HPDE6-E6E7 (cell line): ENCODE data around the gene ZNF785.
"Not testable (repeated sequence)": the region's sequence is repeated elsewhere in the genome, so short reads cannot be mapped to it uniquely, and the experiment has no call there.

Experiments used
- DNase-seq: peaks from one replicate; pipeline ENCODE4 v3.0.0; 2011; ENCODE audit warnings: missing footprints; ENCODE audit errors: extremely low spot score

Gene ZNF785

DNA sequence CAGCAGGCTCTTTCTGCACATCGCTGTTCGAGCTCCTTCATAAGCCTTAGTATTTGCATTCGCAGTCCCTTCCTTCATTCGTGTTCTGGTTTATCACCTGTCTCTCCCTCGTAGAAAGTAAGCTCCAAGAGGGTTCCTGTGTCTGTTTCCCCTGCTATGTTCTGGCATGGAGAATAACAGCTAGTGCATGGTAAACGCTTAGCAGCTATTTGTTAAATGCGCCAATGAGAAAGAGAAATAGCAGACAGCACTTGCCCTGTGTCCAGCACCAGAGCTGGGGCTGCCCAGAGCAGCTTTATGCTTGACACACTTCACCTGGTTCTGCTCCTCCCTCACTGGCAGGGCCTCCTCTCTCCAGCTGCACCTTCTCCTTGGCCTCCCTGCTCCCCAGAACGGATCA is 19.5 kb downstream of the ZNF785 start:
- no peak for DNase-seq

DNA sequence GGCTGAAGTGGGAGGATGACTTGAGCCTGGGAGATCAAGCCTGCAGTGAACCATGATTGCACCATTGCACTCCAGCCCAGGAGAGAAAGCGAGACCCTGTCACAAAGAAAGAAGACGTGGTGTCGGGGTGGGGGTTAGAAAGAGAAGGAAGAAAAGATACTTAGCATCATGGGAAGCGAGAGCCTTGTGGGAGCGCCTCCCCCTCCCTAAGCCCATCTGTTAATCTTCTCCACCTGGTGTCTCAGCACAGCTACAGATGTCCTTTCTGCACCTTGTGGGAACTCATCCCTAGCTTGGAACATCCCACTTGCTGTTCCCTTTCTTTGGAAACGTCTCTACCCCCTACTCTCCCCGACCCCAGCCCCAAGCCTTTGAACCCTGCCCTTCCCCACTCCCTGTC is 20.0 kb downstream of the ZNF785 start:
- DNase-seq: no peak

DNA sequence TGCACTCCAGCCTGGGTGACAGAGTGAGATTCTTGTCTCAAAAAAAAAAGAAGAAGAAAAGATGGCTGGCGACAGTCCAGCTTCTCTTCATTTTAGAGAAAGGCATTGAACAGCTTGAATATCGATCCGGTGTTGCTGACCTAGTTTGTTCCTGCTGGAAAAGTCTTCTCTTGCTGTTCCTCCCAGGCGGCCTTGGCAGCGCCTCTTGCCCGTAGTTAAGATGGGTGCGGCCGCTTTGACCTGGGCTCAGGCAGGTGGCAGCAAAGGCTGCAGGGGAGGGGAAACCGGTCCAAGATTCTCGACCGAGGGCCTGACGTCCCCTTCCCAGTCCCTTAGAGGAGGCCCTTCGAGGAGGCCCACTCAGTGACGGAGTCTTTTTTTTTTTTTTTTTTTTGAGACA is 23.5 kb downstream of the ZNF785 start:
- DNase-seq: no peak

DNA sequence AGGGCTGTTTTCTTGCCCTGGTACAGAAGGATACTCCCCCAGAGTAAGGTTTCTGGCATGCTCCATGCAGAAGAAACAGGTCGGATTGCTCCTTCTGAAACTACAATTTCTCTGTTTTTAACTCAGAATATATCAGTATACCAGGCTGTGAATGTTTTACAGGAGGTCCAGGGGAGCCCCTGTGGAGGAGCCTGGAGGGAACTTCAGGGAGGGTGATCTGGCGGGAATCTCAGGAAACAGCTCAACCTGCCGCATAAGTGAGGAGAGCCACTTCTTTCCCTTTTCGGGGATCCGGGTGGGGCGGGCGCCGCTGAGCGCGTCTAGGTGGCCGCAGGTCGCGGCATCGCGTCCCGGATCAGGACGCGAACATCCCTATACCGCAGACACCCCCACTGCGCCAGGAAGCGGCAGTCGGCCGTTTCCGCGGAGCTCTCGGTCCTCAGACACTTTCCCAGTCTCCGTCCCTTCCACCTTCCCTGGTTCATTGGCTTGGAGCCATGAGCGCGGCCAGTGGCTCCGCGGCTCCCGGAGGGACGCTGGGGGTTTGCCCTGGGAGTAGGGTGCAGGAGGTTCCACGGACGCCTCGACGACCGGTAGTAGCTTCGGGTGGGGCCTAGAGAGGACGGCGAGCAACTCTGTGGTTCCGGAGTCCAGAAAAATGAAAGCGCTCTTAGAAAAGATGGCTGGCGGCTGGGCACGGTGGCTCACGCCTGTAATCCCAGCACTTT is 24.2 kb downstream of the ZNF785 start:
- no peak for DNase-seq

DNA sequence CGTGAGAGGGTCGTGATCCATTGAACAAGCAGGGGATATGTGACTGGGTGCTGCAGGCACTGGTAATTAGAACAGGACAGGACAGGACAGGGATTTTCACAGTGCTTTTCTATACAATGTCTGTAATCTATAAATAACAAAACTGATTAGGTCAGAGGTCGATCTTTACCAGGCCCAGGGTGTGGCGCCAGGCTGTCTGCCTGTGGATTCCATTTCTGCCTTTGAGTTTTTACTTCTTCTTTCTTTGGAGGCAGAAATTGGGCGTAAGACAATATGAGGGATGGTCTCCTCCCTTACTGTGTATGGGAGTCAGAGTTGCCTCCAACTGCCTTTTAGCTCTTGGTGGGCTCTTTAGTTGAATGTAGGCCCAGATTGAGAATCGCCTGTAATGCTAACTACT is 25.8 kb downstream of the ZNF785 start:
- DNase-seq: no peak

DNA sequence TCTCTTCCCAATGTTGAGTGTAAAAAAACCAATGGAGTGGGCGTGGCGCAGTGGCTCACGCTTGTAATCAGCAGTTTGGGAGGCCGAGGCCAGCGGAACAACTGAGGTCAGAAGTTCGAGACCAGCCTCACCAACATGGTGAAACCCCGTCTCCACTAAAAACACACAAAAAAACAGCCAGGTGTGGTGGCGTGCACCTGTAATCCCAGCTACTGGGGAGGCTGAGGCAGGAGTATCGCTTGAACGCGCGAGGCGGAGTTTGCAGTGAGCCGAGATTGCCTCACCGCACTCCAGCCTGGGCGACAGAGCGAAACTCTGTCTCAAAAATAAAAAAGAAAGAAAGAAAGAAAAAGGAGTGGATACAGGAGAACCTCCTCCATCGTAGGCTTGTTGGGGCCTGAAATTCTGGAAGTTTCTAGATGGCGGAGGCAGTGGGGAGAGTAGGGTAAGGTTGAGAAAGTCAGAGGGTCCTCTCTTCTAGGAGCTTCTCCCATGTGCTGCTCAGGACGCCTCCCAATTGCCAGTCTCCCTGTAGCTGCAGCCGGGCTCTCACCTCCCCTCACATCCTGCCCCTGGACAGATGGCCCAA is 26.6 kb downstream of the ZNF785 start:
- DNase-seq: no peak

DNA sequence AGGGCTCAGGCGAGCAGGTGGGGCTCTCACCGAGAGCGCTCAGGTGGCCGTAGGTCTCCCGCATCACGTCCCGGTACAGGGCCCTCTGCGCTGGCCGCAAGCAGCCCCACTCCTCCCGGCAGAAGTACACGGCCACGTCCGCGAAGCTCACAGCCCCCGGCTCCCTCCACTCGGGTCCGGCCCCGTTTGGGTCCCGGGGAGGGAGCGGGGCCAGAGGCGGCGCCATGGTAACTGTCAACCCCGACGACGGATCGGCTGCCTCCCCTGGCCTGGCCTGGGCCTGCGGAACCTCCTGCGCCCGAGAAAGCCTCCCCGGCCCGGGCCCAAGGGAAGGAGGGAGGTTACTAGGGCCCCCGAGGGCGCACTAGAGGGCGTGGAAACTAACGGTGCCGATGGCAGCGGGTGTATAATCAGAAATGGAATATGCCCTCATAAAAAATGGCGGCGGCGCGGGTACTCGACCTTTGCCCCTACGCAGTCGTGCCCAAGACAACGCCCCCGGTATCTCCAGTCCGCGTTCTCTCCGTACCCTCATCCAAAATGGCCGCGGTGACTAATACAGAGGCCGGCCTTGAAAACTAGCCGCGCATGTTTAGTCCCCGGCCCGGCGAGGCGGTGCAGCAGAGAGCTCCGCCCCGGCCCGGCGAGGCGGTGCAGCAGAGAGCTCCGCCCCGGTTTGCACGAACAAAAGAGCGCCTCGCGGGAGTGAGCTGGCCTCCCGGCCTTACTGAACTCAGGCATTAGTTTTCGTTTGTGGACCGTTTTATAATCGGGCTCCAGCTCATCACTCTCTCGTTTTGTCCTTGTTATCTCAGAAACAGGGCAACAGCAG is 27.3 kb downstream of the ZNF785 start, which contains the start of gene ZNF764:
TSS of gene ZNF764 (minus strand) at position 418 of the 832 bp plus-strand sequence. CDS start at position 226, 192 bp downstream.
- peak; percentile 97 for DNase-seq

DNA sequence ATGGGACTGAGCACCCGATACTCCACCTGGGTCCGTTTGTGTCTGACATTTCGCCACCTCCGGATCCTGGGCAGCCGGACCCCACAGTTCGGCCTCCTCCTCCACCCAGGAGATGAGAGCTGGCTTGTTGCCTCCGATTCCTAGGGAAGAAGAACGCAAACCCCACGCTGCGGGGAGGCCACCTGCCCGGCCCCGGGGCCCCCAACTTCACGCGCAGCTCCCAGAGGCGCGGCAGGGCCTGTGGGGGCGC is 27.9 kb downstream of the ZNF785 start:
- DNase-seq: no peak

DNA sequence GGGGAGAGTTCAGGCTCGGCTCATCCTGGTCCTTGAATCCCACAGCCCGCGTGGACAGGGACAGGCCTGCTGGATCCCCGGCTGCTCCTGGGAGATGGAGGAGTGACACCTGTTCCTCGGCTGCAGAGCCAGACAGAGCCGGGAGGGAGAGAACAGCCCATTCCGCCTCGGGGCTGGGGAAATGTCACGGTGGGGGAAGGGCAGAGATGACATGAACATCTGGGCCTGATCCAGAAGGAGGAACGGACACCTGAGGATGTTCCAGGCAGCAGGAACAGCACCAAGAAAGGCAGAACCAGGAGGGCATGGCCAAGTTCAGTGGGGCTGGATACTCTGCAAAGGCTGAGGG is 29.4 kb downstream of the ZNF785 start:
- DNase-seq: no peak

DNA sequence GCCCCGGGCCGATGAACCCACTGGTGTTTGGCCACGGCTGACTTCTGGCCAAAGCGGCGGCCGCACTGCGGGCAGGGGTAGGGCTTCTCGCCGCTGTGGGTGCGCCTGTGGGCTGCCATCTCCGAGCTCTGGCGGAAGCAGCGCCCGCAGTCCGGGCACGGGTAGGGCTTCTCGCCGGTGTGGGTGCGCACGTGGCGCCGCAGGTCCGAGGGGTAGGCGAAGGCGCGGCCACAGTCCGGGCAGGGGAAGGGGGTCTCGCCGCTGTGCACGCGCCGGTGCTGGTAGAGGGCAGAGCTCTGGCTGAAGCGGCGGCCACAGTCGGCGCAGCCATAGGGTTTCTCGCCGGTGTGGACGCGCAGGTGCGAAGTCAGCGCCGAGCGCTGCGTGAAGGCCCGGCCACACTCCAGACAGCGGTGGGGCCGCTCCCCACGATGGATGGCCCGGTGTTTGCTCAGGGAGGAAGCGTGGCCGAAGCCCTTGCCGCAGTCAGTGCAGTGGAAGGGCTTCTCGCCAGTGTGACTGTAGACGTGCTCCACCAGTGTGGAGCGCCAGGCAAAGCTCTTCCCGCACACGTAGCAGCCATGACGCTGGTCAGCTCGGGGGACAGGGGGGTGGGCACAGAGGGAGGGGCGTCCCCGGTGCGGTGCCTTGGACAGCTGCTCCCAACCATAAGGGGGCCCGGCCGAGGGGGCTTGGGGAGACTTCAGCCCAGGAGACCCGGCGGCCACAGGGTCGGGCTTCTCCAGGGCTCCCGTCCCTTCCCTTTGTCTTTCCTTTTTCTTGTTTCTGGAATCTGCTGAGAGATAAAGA is 30.0 kb downstream of the ZNF785 start:
- DNase-seq: no peak

DNA sequence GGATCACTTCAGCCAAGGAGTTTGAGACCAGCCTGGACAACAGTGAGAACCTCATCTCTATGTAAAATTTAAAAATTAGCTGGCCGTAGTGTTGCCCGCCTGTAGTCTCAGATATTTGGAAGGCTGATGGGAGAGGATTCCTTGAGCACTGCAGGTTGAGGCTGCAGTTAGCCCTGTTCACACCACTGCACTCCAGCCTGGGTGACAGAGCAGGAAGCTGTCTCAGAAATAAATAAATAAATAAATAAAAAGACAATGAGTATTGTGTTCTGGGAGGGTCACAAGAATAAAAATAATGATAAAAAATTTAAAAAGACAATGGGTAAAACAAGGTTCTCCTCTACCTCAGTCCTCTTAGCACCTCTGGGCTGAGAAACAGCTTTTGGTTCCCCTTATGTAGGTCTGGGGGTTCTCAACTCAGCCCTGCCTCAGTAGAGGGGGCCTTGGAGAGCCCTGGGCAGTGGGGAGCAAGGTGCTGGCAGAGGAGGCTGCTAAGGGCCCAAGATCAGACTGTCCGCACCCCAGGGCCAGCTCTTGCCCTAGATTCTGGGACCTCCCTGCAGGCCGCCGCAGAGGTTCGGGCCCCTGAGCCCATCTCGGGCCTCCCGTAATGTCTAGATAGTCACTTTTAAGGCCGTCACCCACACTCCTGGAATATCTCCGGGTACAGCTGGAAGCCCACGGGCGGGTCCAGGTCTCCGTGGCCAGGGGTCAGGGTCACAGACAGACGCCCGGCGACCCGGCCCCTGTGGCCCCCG is 30.8 kb downstream of the ZNF785 start:
- DNase-seq: no peak

DNA sequence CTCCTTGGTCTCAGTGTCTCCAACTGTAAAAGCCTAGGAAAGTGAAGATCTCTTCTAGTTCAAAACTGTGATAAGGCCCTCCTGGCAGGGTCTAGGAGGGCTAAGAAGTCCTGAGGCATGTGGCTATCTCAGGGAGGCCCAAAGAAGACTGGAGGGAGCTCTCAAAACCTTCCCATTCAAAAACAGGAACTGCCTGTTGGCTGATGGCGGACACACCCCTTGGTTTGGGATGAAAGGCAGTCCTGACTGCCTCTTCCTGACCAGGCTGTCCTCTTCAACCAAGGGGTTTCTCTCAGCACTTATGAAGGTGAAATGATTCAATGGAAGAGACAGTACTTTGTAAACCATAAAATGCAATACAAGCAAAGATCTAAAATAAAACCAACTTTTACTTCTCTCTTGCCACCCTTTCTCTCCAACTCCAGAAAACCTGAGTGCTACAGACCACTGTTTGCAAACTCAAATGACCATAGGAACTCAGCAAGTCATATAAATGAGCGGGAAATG is 32.1 kb downstream of the ZNF785 start:
- DNase-seq: no peak

DNA sequence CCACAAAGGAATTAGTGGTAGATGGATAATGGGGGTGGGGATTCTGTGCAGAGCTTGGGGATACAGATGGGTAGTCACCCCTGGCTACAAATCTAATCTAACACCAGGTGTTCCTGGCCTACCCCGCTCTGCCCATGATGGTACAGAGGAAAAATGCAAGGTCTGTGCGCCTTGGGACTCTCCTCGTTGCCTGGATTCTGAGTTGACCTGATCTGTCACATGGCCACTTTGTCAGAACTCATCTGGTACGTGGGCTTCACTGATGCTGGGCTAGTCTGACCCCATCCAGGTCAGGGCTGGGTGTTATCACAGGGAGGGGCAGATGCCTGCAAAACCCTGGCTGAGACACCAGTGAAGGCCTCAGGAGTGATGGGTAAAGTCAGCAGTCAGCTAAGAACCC is 32.5 kb downstream of the ZNF785 start:
- DNase-seq: no peak

DNA sequence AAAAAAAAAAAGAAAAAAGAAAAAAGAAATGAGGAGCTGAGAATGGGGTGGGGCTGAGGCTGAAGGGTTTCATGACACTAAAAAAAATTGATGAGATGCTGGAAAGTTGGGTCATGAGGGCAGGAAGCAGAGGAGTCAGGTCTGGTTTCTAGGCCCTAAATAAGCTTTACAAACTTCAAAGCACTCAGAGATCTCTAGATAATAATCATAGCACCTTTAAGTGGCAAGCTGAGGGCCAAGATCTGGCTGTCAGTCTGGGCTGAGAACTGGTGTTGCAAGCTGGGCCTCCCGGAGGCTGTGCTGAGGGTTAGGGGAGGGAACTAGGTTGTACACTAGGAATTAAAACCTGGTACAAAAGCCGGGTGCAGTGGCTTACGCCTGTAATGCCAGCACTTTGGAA is 33.7 kb downstream of the ZNF785 start:
- no peak for DNase-seq

DNA sequence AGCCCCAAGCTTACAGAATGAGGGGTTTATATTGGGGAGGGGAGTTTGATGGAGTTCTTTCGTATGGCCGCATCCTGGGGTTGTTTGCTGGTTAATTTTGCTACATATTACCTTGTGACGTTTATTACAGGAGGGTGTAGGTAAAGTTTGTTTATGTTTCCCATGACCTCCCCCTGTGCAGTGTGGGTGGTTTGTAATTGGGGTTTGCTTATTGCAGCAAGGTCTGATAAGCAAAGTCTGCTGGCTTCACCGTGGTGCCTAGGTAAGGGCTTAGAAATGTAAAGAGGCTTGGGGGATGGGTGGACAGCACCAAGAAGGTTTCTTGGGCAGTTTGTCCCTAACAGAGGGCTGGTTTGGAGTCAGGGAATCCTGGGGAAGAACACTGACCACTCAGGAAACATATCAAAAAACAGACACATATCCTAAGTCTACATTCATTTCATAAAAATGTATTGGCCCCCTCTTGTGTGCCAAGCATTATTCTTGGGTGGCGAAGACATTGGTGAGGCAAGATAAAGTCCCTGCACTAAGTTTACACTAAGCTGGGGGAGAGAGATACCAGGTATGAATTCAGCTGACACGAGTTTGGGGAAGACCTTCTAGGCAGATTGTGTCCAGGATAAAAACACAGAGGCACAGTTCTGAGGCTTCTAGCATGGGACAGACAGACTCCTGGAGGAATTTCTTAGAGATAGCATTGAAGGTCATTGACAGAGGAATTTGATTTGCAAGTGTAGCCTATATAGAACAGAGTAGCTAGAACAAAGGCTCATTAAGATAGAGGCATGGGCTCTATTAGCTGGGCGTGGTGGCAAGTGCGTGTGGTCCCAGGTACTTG is 36.9 kb downstream of the ZNF785 start:
- no peak for DNase-seq

DNA sequence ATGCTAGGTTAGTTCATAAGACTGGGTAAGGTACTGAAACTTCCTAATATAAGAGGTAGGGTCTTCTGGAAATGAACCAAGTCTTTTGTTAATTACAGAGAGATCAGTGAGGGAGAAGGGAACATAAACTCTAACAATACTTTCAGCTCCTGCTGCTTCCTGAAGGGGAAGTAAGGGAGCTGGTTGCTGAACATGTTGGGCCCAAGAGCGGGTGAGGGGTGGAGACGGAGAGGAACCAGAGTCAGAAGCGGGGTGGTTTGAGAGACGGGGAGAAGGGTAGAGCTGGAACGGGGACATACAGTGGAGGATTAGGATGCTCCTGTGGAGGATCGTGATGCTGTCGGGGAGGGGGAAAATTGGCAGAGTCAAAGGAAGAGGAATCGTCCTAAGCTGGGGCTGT is 39.4 kb downstream of the ZNF785 start:
- DNase-seq: no peak

DNA sequence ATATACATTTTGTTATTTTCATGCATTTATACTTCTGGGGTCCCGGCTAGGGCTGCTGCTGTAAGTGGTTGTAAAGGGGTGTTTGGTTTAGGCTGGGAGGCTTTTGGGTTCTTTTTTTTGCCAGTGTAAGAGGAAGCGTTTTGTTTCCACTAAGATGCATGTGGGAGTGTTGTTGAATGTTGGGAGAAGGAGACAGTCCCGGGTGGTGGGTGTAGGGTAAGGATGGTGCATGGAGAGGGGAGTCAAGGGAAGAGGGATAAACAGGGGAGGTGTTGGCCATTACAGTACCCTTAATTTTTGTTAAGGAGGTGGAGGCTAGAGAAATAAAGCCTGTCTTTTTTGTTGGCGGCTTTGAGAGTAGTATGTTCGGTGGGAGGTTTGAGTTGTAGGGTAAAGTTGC is 42.4 kb downstream of the ZNF785 start:
- no peak for DNase-seq

DNA sequence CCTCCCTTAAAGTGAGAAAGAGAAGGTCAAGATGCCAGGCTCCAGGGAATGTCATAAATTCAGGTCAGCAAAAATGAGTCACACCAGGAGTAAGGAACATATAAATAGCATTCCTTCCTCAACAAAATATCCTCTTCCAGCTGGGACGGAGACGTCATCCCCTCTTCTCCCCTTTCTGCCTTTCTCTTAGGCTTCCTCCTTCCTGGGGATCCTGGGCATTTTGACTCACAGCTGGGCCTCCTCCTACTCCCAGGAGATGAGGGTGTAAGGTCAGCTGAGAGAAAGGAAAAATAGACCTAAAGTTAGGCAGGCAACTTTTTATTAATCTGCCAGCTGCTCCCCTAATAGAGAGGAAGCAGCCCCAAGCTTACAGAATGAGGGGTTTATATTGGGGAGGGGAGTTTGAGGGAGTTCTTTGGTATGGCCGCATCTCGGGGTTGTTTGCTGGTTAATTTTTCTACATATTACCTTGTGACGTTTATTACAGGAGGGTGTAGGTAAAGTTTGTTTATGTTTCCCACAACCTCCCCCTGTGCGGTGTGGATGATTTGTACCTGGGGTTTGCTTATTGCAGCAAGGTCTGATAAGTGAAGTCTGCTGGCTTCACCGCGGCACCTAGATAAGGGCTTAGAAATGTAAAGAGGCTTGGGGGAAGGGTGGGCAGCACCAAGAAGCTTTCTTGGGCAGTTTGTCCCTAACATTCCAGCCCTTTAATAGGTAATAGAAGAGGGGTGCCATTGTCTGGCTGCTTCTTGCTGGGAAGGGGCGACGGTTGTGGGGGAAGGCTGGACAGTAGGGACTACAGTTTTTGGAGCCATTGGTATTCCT is 43.8 kb downstream of the ZNF785 start:
- no peak for DNase-seq

DNA sequence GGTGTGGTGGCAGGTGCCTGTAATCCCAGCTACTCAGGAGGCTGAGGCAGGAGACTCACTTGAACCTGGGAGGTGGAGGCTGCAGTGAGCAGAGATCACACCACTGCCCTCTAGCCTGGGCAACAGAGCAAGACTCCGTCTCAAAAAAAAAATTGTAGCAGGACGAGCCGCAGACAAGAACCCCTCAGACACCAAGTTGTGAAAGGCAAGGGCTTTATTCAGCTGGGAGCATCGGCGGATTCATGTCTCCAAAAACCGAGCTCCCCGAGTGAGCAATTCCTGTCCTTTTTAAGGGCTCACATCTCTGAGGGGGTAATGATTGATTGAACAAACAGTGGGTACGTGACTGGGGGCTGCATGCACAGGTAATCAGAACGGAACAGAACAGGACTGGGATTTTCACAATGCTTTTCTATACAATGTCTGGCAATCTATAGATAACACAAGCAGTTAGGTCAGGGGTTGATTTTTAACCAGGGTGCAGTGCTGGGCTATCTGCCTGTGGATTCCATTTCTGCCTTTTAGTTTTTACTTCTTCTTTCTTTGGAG is 44.5 kb downstream of the ZNF785 start:
- DNase-seq: not testable (repeated sequence)
